ENCODE data around the gene SHROOM1.
A peak's percentile ranks its signal among the peaks of the same experiment; 100 is the strongest.

The SHROOM1 gene

GRCh38 chr5:132775476-132775961 is 54.9 kb downstream of the SHROOM1 start:
- no peak for DNase-seq

GRCh38 chr5:132774896-132775295 is 55.6 kb downstream of the SHROOM1 start:
- DNase-seq, result no peak

GRCh38 chr5:132774406-132774805 is 56.0 kb downstream of the SHROOM1 start:
- no peak for DNase-seq

- peak; percentile 67 for DNase-seq
These were observed 56.7 kb downstream of the SHROOM1 start for GRCh38 chr5:132773601-132774355.

GRCh38 chr5:132773114-132773513 is 57.3 kb downstream of the SHROOM1 start:
- DNase-seq, result no peak

- no peak for DNase-seq
These were observed 58.0 kb downstream of the SHROOM1 start for GRCh38 chr5:132772291-132773070.

Data from NCI-H524 treated with DMSO at 0.1 percent for 48 hours (cell line).